HCT116 (cell line): Measurements from ENCODE around the gene TENM4. TPM values are rescaled to one million over a fixed set of nuclear protein-coding genes. Genes with fewer than 3 reads are reported as not detected.

ENCODE experiments used
- ATAC-seq: fragments of 200-7000 bp; cut with Tn5 transposase; 2 replicates; pipeline ENCODE4 v1.9.1; 2020; ENCODE audit warnings: mild to moderate bottlenecking, moderate library complexity
- BruUV-seq: library from RNA; stranded (reverse); fragments of 400-500 nt; replicated peaks from 2 replicates; lab custom pipeline; 2021; lab: Mats Ljungman, UMichigan
- CTCF ChIA-PET: fragments of 300-600 bp; sonication (Branson Sonifier 250); formaldehyde crosslinking; loops from one replicate; lab custom pipeline; 2021; ENCODE audit warnings: antibody characterized with exemption; lab: Charles Lee
- POLR2A ChIA-PET: fragments of 300-600, 350-600 bp; sonication (Branson Sonifier 250); formaldehyde crosslinking; loops from one replicate; lab custom pipeline; 2021; ENCODE audit warnings: antibody characterized with exemption; lab: Charles Lee
- RAD21 ChIA-PET, 2 experiments: fragments of 300-600 bp; sonication (Branson Sonifier 250); formaldehyde crosslinking; loops; one replicate each; lab custom pipeline; 2023; ENCODE audit warnings: low total read pairs in 2 of 2; ENCODE audit not compliant: uncharacterized antibody in 2 of 2, unreplicated experiment in 2 of 2, low non-redundant PET in 1 of 2; lab: Charles Lee
- DNase-seq: peaks from one replicate; pipeline ENCODE4 v3.0.0-alpha.2; 2010; ENCODE audit warnings: low read depth, low spot score
- H2AFZ ChIP-seq: fragments of 200-600 bp; shearing (Covaris generic), sonication (generic); 2 replicates; pipeline ENCODE4 v1.6.1; 2017; ENCODE audit warnings: low read depth, mixed run types, mixed read lengths, antibody characterized with exemption, low read length; ENCODE audit not compliant: poor library complexity, severe bottlenecking
- H3K27ac ChIP-seq: 2 replicates; pipeline ENCODE4 v1.5.1; 2012; ENCODE audit warnings: low read depth, low read length
- H3K27me3 ChIP-seq: fragments of 200-600 bp; sonication (generic); 2 replicates; pipeline ENCODE4 v1.6.1; 2016; ENCODE audit warnings: mixed run types, low read length, mixed read lengths; ENCODE audit not compliant: insufficient read depth
- H3K36me3 ChIP-seq, 2 experiments: fragments of 200-500 bp in 1 of 2; fragments of 200-600 bp in 1 of 2; sonication (Bioruptor generic) in 1 of 2; sonication (generic) in 1 of 2; 2 replicates each; pipeline versions ENCODE4 v1.5.1 to v1.6.1; 2014 to 2016; ENCODE audit warnings: low read length in 2 of 2, inconsistent platforms in 1 of 2, mixed read lengths in 1 of 2, mixed run types in 1 of 2; ENCODE audit not compliant: insufficient read depth in 2 of 2, control insufficient read depth in 1 of 2
- H3K4me1 ChIP-seq, 2 experiments: fragments of 200-600 bp in 1 of 2; sonication (generic) in 1 of 2; 2 replicates each; pipeline versions ENCODE4 v1.5.1 to v1.6.1; 2012 to 2017; ENCODE audit warnings: low read length in 2 of 2, inconsistent platforms in 1 of 2, mild to moderate bottlenecking in 1 of 2, mixed read lengths in 1 of 2, mixed run types in 1 of 2, moderate library complexity in 1 of 2; ENCODE audit not compliant: insufficient read depth in 2 of 2, control insufficient read depth in 1 of 2
- H3K4me2 ChIP-seq: fragments of 200-600 bp; sonication (generic); 2 replicates; pipeline ENCODE4 v1.6.1; 2017; ENCODE audit warnings: mixed run types, low read length, mixed read lengths
- H3K4me3 ChIP-seq, 2 experiments: fragments of 200-600 bp in 1 of 2; sonication (generic) in 1 of 2; replicated peaks in 1 of 2; 2 replicates each; pipeline ENCODE4 v1.5.1; 2011 to 2016; ENCODE audit warnings: low read length in 2 of 2, control low read depth in 1 of 2, low read depth in 1 of 2, mild to moderate bottlenecking in 1 of 2, mixed read lengths in 1 of 2, mixed run types in 1 of 2
- H3K79me2 ChIP-seq: fragments of 200-600 bp; sonication (generic); 2 replicates; pipeline ENCODE4 v1.6.1; 2017; ENCODE audit warnings: mild to moderate bottlenecking, mixed run types, low read length, moderate library complexity, mixed read lengths; ENCODE audit not compliant: insufficient read depth
- H3K9ac ChIP-seq: fragments of 200-600 bp; sonication (generic); 2 replicates; pipeline ENCODE4 v1.6.1; 2016; ENCODE audit warnings: low read length, mixed read lengths
- H3K9me2 ChIP-seq: fragments of 200-600 bp; sonication (generic), shearing (Covaris generic); 2 replicates; pipeline ENCODE4 v1.6.1; 2017; ENCODE audit warnings: mixed run types, mild to moderate bottlenecking, moderate library complexity; ENCODE audit not compliant: insufficient read depth
- H3K9me3 ChIP-seq, 2 experiments: fragments of 200-500 bp in 1 of 2; fragments of 200-600 bp in 1 of 2; sonication (Bioruptor generic) in 1 of 2; sonication (generic) in 1 of 2; 2 replicates each; pipeline ENCODE4 v1.6.1; 2014 to 2017; ENCODE audit warnings: low read length in 2 of 2, mixed read lengths in 2 of 2, inconsistent platforms in 1 of 2, low read depth in 1 of 2, mild to moderate bottlenecking in 1 of 2, mixed run types in 1 of 2, moderate library complexity in 1 of 2; ENCODE audit not compliant: control insufficient read depth in 1 of 2, insufficient read depth in 1 of 2
- H4K20me1 ChIP-seq: fragments of 200-600 bp; sonication (generic), shearing (Covaris generic); 2 replicates; pipeline ENCODE4 v1.6.1; 2017; ENCODE audit warnings: mixed run types, mild to moderate bottlenecking, moderate library complexity; ENCODE audit not compliant: insufficient read depth
- CEBPB ChIP-seq: IDR thresholded peaks from 2 replicates; pipeline ENCODE4 v1.6.1; 2012; ENCODE audit warnings: low read depth
- EZH2phosphoT487 ChIP-seq: fragments of 200-600 bp; IDR thresholded peaks from 2 replicates; pipeline ENCODE4 v1.6.1; 2018; ENCODE audit warnings: antibody characterized with exemption, borderline replicate concordance
- FOSL1 ChIP-seq: IDR thresholded peaks from 2 replicates; pipeline ENCODE4 v1.6.1; 2012; ENCODE audit warnings: low read depth
- JUND ChIP-seq: IDR thresholded peaks from 2 replicates; pipeline ENCODE4 v1.6.1; 2012
- POLR2AphosphoS5 ChIP-seq: IDR thresholded peaks from 2 replicates; pipeline ENCODE4 v1.6.1; 2011; ENCODE audit warnings: mild to moderate bottlenecking, low read depth, low read length, moderate library complexity
- REST ChIP-seq: IDR thresholded peaks from 2 replicates; pipeline ENCODE4 v1.6.1; 2012; ENCODE audit warnings: low read depth
- SIN3A ChIP-seq: IDR thresholded peaks from 2 replicates; pipeline ENCODE4 v1.6.1; 2012; ENCODE audit warnings: low read depth
- SP1 ChIP-seq: IDR thresholded peaks from 2 replicates; pipeline ENCODE4 v1.6.1; 2012; ENCODE audit warnings: low read depth
- YY1 ChIP-seq: IDR thresholded peaks from 2 replicates; pipeline ENCODE4 v1.6.1; 2011; ENCODE audit warnings: low read length, low read depth, moderate library complexity, mild to moderate bottlenecking; ENCODE audit not compliant: insufficient replicate concordance; ENCODE audit errors: extremely low read depth
- ZFX ChIP-seq: fragments of 450-650 bp; IDR thresholded peaks from 2 replicates; pipeline ENCODE4 v1.6.1; 2017
- ZNF274 ChIP-seq: fragments of 200-500 bp; sonication (Bioruptor generic); IDR thresholded peaks from 2 replicates; pipeline ENCODE4 v1.6.1; 2014; ENCODE audit warnings: mild to moderate bottlenecking, low read depth, low read length, inconsistent platforms
- intact Hi-C: fragments of 100-400 bp; cut with micrococcal nuclease; formaldehyde crosslinking; loops from 2 replicates; pipeline ENCODE4 v1.10.0; 2022
- total RNA-seq: library from RNA; stranded (reverse); gene quantifications from one replicate; pipeline ENCODE4 v1.2.1, GENCODE V29; 2021; ENCODE audit not compliant: unreplicated experiment
- TF ChIP-seq, protein P1 (sequence below): IDR thresholded peaks from 2 replicates; pipeline ENCODE4 v1.6.1; 2012
- TF ChIP-seq, protein P2 (sequence below): IDR thresholded peaks from 2 replicates; pipeline ENCODE4 v1.6.1; 2011; ENCODE audit warnings: mild to moderate bottlenecking, low read length, moderate library complexity; ENCODE audit not compliant: insufficient replicate concordance; ENCODE audit errors: extremely low read depth

Gene TENM4
- total RNA-seq, 1 experiment from 2014 or later = 0.05 TPM

DNA sequence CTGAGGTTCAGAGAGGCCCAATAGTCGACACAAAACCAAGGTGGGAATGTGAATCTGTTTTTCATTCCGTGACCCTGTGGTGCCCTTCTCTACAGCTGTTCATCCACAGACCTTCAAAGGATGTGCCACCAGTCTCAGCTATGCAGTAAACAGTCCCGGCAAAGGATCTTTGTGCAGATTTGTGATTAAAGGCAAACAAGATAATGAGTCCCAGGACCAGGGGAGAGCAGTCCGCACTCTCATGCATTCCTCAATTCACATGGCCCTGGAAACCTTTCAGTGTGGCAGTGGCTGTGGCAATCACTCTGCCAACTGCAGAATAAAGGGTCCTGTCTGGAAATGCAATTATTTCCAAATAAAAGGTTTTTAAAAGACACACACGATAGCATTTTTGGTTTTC is 418.6 kb downstream of the TENM4 start:
- Histone ChIP-seq H3K79me2 (no peaks in the 10 kb centered on the region), H2AFZ (no peak overlapping the region), H3K9me3 (no peaks in the 10 kb centered on the region), H3K9me2 (no peaks in the 10 kb centered on the region), H3K4me2 (no peak overlapping the region), H3K9ac (no peak overlapping the region), H3K4me3 (no peak overlapping the region), H3K36me3 (no peaks in the 10 kb centered on the region), H4K20me1 (no peaks in the 10 kb centered on the region), H3K27ac (no peak overlapping the region), H3K27me3 (peaks cover 31% of the 10 kb centered on the region), H3K4me1 (no peaks in the 10 kb centered on the region)
- CTCF ChIA-PET = no interaction called here
- intact Hi-C loops = no loop called here
- POLR2A ChIA-PET = no interaction called here
- ATAC-seq (no peak), DNase-seq (no peak)
- RAD21 ChIA-PET = no interaction called here
- TF ChIP-seq, protein P1, sequence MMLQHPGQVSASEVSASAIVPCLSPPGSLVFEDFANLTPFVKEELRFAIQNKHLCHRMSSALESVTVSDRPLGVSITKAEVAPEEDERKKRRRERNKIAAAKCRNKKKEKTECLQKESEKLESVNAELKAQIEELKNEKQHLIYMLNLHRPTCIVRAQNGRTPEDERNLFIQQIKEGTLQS = no peak
- TF ChIP-seq SP1 (no peak), ZNF274 (no peak), SIN3A (no peak), FOSL1 (no peak), CEBPB (no peak), EZH2phosphoT487 (no peak), YY1 (no peak), ZFX (no peak), POLR2AphosphoS5 (no peak), REST (no peak), JUND (no peak)
- TF ChIP-seq, protein P2, sequence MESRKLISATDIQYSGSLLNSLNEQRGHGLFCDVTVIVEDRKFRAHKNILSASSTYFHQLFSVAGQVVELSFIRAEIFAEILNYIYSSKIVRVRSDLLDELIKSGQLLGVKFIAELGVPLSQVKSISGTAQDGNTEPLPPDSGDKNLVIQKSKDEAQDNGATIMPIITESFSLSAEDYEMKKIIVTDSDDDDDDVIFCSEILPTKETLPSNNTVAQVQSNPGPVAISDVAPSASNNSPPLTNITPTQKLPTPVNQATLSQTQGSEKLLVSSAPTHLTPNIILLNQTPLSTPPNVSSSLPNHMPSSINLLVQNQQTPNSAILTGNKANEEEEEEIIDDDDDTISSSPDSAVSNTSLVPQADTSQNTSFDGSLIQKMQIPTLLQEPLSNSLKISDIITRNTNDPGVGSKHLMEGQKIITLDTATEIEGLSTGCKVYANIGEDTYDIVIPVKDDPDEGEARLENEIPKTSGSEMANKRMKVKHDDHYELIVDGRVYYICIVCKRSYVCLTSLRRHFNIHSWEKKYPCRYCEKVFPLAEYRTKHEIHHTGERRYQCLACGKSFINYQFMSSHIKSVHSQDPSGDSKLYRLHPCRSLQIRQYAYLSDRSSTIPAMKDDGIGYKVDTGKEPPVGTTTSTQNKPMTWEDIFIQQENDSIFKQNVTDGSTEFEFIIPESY = no peak
- no TSS peak for BruUV-seq
